Astrocyte (in vitro differentiated cells and primary cell): ENCODE data around the gene GNPTG.

Experiments
- CTCF ChIP-seq: IDR thresholded peaks from 2 replicates; pipeline ENCODE4 v1.5.1; 2011; ENCODE audit warnings: low read depth, mild to moderate bottlenecking, inconsistent platforms, low read length, moderate library complexity; ENCODE audit not compliant: insufficient read depth
- EZH2 ChIP-seq: IDR thresholded peaks from 2 replicates; pipeline ENCODE4 v1.6.1; 2012; ENCODE audit warnings: mild to moderate bottlenecking, low read length, inconsistent platforms; ENCODE audit not compliant: insufficient read depth

- TF ChIP-seq CTCF: no peak
- TF ChIP-seq EZH2: no peak
Observed at GRCh38 chr16:1324286-1324826, 27.4 kb upstream of the GNPTG start.
